ENCODE data around the gene MYO18A.

GRCh38 chr17:29042026-29042678 is 138.0 kb downstream of the MYO18A start:
- TF ChIP-seq TAF1 (IDR thresholded peaks at IDR 0.05; ENCODE audit: borderline replicate concordance, insufficient read depth, low read length) (no peak), POLR2AphosphoS5 (IDR thresholded peaks at IDR 0.05; ENCODE audit: low read depth, low read length) (no peak)
